SK-N-SH treated with all-trans-retinoic acid at 6 μM for 48 hours (cell line): ENCODE results near the gene MIOS.

Experiments
- ATAC-seq: fragments of 200-7000 bp; cut with Tn5 transposase; 3 replicates; pipeline ENCODE4 v1.9.1; 2020; ENCODE audit warnings: mild to moderate bottlenecking, moderate library complexity
- ARNTL ChIP-seq: fragments of 450-650 bp; formaldehyde crosslinking; IDR thresholded peaks from 2 replicates; pipeline ENCODE4 v1.5.0; 2020; ENCODE audit warnings: low read depth, mild to moderate bottlenecking, moderate library complexity, borderline replicate concordance
- BACH2 ChIP-seq: fragments of 250-450 bp; sonication (Bioruptor Pico); IDR thresholded peaks from 2 replicates; pipeline ENCODE4 v1.9.0; 2021; ENCODE audit warnings: mild to moderate bottlenecking, borderline replicate concordance
- CSDC2 ChIP-seq: fragments of 250-450 bp; sonication (Bioruptor Pico); IDR thresholded peaks from 2 replicates; pipeline ENCODE4 v1.5.0; 2020; ENCODE audit warnings: mild to moderate bottlenecking, moderate library complexity
- ESRRG ChIP-seq: fragments of 250-450 bp; sonication (Bioruptor Pico); IDR thresholded peaks from 2 replicates; pipeline ENCODE4 v1.6.1; 2021; ENCODE audit warnings: mild to moderate bottlenecking
- GLIS3 ChIP-seq: fragments of 250-450 bp; sonication (Bioruptor Pico); IDR thresholded peaks from 2 replicates; pipeline ENCODE4 v1.5.0; 2020; ENCODE audit warnings: mild to moderate bottlenecking, moderate library complexity
- ISL1 ChIP-seq: fragments of 250-450 bp; sonication (Bioruptor Pico); IDR thresholded peaks from 2 replicates; pipeline ENCODE4 v2.1.2; 2022; ENCODE audit warnings: mild to moderate bottlenecking, moderate library complexity
- OSR1 ChIP-seq: fragments of 250-450 bp; sonication (Bioruptor Pico); IDR thresholded peaks from 2 replicates; pipeline ENCODE4 v1.8.0; 2022; ENCODE audit warnings: moderate library complexity, mild to moderate bottlenecking, inconsistent platforms
- PPARA ChIP-seq: fragments of 250-450 bp; sonication (Bioruptor Pico); IDR thresholded peaks from 2 replicates; pipeline ENCODE4 v1.5.0; 2020; ENCODE audit warnings: mild to moderate bottlenecking, borderline replicate concordance
- RARB ChIP-seq: fragments of 250-450 bp; sonication (Bioruptor Pico); IDR thresholded peaks from 2 replicates; pipeline ENCODE4 v1.8.0; 2021; ENCODE audit warnings: mild to moderate bottlenecking, moderate library complexity
- SNAI2 ChIP-seq: fragments of 250-450 bp; sonication (Bioruptor Pico); IDR thresholded peaks from 2 replicates; pipeline ENCODE4 v1.5.0; 2020; ENCODE audit warnings: mild to moderate bottlenecking, moderate library complexity
- TCF4 ChIP-seq: fragments of 250-450 bp; sonication (Bioruptor Pico); IDR thresholded peaks from 2 replicates; pipeline ENCODE4 v1.8.0; 2021; ENCODE audit warnings: mild to moderate bottlenecking, moderate library complexity, borderline replicate concordance
- TOX ChIP-seq: fragments of 250-450 bp; sonication (Bioruptor Pico); IDR thresholded peaks from 2 replicates; pipeline ENCODE4 v1.8.0; 2021; ENCODE audit warnings: mild to moderate bottlenecking, moderate library complexity, borderline replicate concordance
- ZC3H10 ChIP-seq: fragments of 250-450 bp; sonication (Bioruptor Pico); IDR thresholded peaks from 2 replicates; pipeline ENCODE4 v1.5.1; 2021; ENCODE audit warnings: mild to moderate bottlenecking, moderate library complexity
- ZFP3 ChIP-seq: fragments of 250-450 bp; sonication (Bioruptor Pico); IDR thresholded peaks from 2 replicates; pipeline ENCODE4 v1.5.0; 2020; ENCODE audit warnings: mild to moderate bottlenecking, moderate library complexity
- ZFP30 ChIP-seq: fragments of 450-650 bp; formaldehyde crosslinking; IDR thresholded peaks from 2 replicates; pipeline ENCODE4 v1.5.0; 2022; ENCODE audit warnings: mild to moderate bottlenecking, moderate library complexity
- ZNF565 ChIP-seq: fragments of 450-650 bp; formaldehyde crosslinking; conservative IDR thresholded peaks from 2 replicates; pipeline ENCODE4 v1.5.0; 2020; ENCODE audit warnings: low read depth, mild to moderate bottlenecking, moderate library complexity
- TF ChIP-seq, protein P1 (sequence below): fragments of 250-450 bp; sonication (Bioruptor Pico); IDR thresholded peaks from 2 replicates; pipeline ENCODE4 v1.5.1; 2020; ENCODE audit warnings: low read depth, mild to moderate bottlenecking, moderate library complexity
- TF ChIP-seq, protein P2 (sequence below): fragments of 250-450 bp; sonication (Bioruptor Pico); IDR thresholded peaks from 2 replicates; pipeline ENCODE4 v1.8.0; 2021; ENCODE audit warnings: low read depth, mild to moderate bottlenecking, moderate library complexity, borderline replicate concordance
- TF ChIP-seq, protein P3 (sequence below): fragments of 250-450 bp; sonication (Bioruptor Pico); IDR thresholded peaks from 2 replicates; pipeline ENCODE4 v1.5.0; 2020; ENCODE audit warnings: mild to moderate bottlenecking, moderate library complexity
- TF ChIP-seq, protein P4 (sequence below): fragments of 250-450 bp; sonication (Bioruptor Pico); IDR thresholded peaks from 2 replicates; pipeline ENCODE4 v1.8.0; 2020; ENCODE audit warnings: mild to moderate bottlenecking, moderate library complexity, borderline replicate concordance

Gene MIOS

DNA sequence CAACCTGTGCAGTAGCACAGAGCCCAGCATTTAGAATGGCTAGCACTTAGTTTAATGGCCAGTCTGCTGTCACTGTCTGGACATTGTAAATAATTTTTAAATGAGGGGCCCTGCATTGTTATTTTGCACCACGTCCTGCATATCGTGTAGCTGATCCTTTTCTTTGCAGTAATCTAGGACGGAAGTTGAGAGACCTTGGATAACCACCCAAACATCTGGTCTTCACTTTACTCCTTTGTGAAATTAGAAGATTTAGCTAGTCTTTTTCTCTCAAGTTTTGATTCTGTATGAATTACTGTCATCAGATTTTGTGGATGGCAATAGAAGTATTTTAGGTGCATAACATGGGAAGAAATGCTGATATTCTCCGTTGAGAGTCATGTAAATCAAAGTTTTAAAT, 1.9 kb downstream of the MIOS start:
- no peak for ATAC-seq
- TF ChIP-seq ZC3H10 (CRISPR knock-in tag), result no peak
- TF ChIP-seq ZFP3 (CRISPR knock-in tag), result no peak
- TF ChIP-seq ZNF565 (CRISPR knock-in tag), result no peak
- no peak for TF ChIP-seq TCF4 (CRISPR knock-in tag)
- TF ChIP-seq, protein P1, sequence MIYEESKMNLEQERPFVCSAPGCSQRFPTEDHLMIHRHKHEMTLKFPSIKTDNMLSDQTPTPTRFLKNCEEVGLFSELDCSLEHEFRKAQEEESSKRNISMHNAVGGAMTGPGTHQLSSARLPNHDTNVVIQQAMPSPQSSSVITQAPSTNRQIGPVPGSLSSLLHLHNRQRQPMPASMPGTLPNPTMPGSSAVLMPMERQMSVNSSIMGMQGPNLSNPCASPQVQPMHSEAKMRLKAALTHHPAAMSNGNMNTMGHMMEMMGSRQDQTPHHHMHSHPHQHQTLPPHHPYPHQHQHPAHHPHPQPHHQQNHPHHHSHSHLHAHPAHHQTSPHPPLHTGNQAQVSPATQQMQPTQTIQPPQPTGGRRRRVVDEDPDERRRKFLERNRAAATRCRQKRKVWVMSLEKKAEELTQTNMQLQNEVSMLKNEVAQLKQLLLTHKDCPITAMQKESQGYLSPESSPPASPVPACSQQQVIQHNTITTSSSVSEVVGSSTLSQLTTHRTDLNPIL (CRISPR knock-in tag), result no peak
- TF ChIP-seq RARB, result no peak

DNA sequence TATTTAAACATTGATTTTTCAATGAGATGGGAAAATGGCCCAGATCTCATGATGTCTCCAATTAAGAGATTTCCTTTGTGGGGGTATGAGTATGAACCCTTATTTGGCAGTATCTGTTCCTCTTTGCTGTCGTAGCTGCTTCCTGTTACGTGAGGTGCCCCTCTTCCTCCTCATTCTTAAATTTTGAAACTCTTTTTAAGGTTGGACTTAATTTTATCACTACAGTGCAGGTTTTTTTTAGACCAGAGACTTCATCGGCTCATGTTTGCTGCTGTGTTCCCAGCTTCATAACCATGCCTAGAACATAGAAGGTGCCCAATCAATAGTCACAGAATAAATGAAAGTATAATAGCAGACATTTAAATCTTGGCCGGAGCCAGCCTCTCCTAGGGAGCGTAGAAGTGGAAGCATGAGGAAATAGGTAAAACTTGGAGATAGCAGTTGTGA, 2.4 kb downstream of the MIOS start:
- ATAC-seq, result no peak

DNA sequence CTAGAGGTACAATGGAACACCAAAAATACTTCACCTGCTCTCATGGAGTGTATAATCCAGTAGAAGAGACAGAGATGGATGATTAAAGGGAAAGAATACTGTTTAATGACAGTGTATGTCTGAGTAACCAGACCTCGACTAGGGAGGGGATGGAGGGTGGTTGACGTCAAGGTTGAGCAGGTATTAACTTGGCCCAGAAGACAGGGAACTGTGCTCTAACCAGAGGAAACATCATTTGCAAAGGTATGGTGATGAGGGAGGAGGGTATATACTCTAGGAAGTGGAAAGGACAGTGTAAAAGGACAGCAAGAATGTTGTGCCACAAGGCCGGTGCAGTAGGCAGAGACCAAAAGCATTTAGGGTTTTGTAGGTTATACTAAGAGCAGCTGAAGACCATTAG, 2.9 kb downstream of the MIOS start:
- TF ChIP-seq ISL1 (CRISPR knock-in tag) (no peak), OSR1 (no peak)
- no peak for ATAC-seq

More for the DNA sequence above, 2.4 kb downstream of the MIOS start:
- TF ChIP-seq PPARA (CRISPR knock-in tag), result no peak
- TF ChIP-seq, protein P2, sequence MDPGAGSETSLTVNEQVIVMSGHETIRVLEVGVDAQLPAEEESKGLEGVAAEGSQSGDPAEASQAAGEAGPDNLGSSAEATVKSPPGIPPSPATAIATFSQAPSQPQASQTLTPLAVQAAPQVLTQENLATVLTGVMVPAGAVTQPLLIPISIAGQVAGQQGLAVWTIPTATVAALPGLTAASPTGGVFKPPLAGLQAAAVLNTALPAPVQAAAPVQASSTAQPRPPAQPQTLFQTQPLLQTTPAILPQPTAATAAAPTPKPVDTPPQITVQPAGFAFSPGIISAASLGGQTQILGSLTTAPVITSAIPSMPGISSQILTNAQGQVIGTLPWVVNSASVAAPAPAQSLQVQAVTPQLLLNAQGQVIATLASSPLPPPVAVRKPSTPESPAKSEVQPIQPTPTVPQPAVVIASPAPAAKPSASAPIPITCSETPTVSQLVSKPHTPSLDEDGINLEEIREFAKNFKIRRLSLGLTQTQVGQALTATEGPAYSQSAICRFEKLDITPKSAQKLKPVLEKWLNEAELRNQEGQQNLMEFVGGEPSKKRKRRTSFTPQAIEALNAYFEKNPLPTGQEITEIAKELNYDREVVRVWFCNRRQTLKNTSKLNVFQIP (CRISPR knock-in tag), result no peak
- TF ChIP-seq ESRRG (CRISPR knock-in tag), result no peak

DNA sequence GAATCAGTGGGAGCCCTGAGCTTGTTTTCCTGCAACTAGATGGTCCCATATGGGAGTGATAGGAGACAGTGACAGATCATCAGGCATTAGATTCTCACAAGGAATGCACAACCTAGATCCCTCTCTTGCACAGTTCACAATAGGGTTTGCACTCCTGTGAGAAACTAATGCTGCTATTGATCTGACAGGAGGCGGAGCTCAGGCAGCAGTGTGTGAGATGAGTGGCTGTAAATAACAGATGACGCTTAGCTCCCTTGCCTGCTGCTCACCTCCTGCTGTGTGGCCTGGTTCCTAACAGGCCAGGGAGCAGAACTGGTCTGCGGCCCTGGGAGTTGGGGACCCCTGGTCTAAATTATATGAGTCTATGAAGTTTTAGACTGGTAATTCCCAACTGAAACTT, 3.9 kb downstream of the MIOS start:
- TF ChIP-seq, protein P2 (CRISPR knock-in tag), result no peak
- no peak for TF ChIP-seq CSDC2 (CRISPR knock-in tag)
- no peak for TF ChIP-seq PPARA (CRISPR knock-in tag)
- no peak for TF ChIP-seq ZFP3 (CRISPR knock-in tag)
- TF ChIP-seq ESRRG (CRISPR knock-in tag), result no peak
- TF ChIP-seq SNAI2 (CRISPR knock-in tag), result no peak
- no peak for TF ChIP-seq GLIS3 (CRISPR knock-in tag)
- TF ChIP-seq ISL1 (CRISPR knock-in tag), result no peak
- no peak for TF ChIP-seq RARB
- TF ChIP-seq TOX (CRISPR knock-in tag), result no peak
- no peak for TF ChIP-seq BACH2
- TF ChIP-seq, protein P1 (CRISPR knock-in tag), result no peak
- no peak for TF ChIP-seq OSR1
- no peak for ATAC-seq

DNA sequence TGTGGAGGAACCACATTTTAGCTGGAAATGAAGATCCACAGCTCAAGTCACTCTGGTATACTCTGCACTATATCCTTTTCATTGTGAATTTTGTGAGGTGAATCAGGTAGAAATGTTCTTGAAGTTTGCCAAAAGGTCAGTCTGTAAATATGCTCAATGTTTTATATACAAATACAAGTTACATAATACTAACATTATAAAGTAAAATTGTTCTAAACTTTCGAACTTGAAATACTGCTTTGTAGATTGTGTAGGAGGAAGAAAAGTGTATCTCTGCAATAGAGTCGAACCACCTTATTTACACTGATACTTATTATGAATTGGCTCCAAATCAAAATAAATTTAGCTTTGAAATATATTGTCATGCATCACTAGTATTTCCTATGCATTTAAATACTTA, 7.0 kb downstream of the MIOS start:
- ATAC-seq, result no peak
- TF ChIP-seq ARNTL (no peak), CSDC2 (CRISPR knock-in tag) (no peak), ZC3H10 (CRISPR knock-in tag) (no peak), ISL1 (CRISPR knock-in tag) (no peak), TOX (CRISPR knock-in tag) (no peak), SNAI2 (CRISPR knock-in tag) (no peak), OSR1 (no peak), GLIS3 (CRISPR knock-in tag) (no peak), RARB (no peak), ZFP30 (CRISPR knock-in tag) (no peak), PPARA (CRISPR knock-in tag) (no peak)
- TF ChIP-seq, protein P3, sequence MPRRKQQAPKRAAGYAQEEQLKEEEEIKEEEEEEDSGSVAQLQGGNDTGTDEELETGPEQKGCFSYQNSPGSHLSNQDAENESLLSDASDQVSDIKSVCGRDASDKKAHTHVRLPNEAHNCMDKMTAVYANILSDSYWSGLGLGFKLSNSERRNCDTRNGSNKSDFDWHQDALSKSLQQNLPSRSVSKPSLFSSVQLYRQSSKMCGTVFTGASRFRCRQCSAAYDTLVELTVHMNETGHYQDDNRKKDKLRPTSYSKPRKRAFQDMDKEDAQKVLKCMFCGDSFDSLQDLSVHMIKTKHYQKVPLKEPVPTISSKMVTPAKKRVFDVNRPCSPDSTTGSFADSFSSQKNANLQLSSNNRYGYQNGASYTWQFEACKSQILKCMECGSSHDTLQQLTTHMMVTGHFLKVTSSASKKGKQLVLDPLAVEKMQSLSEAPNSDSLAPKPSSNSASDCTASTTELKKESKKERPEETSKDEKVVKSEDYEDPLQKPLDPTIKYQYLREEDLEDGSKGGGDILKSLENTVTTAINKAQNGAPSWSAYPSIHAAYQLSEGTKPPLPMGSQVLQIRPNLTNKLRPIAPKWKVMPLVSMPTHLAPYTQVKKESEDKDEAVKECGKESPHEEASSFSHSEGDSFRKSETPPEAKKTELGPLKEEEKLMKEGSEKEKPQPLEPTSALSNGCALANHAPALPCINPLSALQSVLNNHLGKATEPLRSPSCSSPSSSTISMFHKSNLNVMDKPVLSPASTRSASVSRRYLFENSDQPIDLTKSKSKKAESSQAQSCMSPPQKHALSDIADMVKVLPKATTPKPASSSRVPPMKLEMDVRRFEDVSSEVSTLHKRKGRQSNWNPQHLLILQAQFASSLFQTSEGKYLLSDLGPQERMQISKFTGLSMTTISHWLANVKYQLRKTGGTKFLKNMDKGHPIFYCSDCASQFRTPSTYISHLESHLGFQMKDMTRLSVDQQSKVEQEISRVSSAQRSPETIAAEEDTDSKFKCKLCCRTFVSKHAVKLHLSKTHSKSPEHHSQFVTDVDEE (CRISPR knock-in tag), result no peak
- TF ChIP-seq, protein P2 (CRISPR knock-in tag), result no peak
- TF ChIP-seq, protein P4, sequence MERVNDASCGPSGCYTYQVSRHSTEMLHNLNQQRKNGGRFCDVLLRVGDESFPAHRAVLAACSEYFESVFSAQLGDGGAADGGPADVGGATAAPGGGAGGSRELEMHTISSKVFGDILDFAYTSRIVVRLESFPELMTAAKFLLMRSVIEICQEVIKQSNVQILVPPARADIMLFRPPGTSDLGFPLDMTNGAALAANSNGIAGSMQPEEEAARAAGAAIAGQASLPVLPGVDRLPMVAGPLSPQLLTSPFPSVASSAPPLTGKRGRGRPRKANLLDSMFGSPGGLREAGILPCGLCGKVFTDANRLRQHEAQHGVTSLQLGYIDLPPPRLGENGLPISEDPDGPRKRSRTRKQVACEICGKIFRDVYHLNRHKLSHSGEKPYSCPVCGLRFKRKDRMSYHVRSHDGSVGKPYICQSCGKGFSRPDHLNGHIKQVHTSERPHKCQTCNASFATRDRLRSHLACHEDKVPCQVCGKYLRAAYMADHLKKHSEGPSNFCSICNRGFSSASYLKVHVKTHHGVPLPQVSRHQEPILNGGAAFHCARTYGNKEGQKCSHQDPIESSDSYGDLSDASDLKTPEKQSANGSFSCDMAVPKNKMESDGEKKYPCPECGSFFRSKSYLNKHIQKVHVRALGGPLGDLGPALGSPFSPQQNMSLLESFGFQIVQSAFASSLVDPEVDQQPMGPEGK (CRISPR knock-in tag), result no peak
